Measurements from ENCODE around the gene ZNF471.

The ZNF471 gene

DNA sequence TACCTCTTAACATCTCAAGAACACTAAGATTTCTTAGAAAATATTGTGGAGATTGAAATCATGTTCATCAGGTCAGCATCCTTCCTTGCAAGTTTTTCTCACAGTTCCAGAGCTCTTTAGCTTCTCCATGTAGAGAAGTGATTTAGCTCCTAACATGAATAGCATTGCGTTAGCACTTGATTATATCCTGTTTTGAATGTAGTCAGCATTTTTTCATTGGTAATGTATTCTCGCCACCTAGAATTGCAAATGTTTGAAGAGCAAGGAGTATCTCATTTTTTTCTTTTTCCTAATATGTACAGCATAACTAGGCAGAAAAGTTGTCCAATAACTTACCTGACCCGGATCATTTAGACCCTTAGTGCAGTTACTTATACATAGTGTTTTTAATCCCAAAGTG lies 66.3 kb downstream of the ZNF471 start:
- DNase-seq (ENCODE audit: low read depth in 2 of 2), result no peak

DNA sequence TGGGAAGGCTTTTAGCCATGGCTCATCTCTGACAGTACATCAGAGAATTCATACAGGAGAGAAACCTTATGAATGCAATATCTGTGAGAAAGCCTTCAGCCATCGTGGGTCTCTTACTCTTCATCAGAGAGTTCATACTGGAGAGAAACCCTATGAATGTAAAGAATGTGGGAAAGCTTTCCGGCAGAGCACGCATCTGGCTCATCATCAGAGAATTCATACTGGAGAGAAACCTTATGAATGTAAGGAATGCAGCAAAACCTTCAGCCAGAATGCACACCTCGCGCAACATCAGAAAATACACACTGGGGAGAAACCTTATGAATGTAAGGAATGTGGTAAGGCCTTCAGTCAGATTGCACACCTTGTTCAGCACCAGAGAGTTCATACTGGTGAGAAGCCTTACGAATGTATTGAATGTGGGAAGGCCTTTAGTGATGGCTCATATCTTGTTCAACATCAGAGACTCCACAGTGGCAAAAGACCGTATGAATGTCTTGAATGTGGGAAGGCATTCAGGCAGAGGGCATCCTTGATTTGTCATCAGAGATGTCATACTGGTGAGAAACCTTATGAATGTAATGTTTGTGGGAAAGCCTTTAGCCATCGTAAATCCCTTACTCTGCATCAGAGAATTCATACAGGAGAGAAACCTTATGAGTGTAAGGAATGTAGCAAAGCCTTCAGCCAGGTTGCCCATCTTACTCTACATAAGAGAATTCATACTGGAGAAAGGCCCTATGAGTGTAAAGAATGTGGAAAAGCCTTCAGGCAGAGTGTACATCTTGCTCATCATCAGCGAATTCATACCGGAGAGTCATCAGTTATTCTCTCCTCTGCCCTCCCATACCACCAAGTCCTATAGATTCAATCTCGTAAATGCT lies 70.3 kb downstream of the ZNF471 start:
- no peak for DNase-seq (ENCODE audit: low read depth in 2 of 2)
